GM19035 (cell line): Measurements from ENCODE around the gene WNT5A.

Source experiments
- ATAC-seq: cut with Tn5 transposase; IDR thresholded peaks from one replicate; pipeline ENCODE4 v1.9.1; 2021; ENCODE audit not compliant: unreplicated experiment

WNT5A gene

DNA sequence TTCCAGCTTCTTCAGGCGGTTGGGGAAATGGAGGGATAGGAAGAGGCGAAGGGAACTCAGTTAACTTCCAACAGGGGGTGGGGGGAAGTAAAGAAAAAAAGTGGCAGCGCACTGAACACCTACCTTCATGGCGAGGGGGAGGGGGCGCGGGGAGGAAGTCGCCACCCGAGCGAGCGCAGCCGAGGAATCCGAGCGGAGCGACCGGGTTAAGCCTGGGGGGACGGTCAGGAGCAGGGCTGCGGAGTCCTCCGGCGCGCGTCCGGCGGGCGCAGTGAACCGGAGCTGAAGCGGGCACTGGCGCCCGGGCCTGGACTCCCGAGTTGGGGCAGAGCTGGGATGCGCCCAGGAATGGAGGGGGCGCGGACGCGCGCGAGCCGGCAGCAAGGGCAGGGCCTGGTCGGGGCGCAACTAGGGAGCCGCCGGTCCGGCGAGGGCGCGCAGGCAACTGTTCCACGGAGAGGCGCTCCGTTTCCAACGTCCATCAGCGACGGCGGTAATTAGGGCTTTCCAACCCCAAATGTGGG, at the start of gene WNT5A:
TSS of gene WNT5A (minus strand) at position 450 of the 524 bp plus-strand sequence. CDS start at position 129, 321 bp downstream.
- ATAC-seq = no peak

DNA sequence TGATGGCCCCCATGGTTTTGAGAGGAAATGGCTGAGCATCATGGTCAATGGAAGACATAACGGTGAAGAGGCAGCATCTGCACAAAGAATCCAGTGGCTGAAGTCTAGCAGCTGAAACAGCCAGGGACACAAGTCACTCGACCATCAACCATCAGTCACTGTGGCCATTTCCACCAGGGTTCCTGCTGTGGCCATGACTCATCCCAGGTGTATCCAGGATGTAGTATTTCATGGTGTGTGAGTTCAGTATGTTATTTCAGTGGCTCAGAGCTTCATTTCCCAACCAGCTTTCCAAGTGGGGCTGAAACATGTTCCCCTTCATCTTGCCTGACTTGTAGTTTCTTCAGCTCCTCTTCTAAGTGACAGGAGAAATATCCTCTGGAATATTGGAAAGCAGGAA, 47.8 kb upstream of the WNT5A start:
- ATAC-seq = no peak

DNA sequence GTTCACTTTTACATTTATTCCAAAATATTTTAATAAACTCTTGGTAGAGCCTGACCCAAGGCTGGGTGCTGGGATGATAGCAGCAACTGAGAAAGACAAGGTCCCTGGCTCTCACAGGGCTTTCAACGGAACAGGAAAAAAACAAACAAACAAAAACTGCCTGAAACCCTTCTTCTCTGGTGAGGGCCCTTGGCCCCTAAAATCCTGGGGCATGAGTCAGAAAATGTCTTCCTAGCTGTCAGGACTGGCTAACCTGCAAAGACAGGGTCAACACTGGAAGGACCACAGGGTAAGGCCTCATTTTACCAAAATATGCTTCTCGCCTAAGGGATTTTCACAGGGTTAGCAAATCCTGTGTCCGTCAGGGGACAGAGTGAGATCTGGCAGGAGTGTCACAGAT, 45.7 kb upstream of the WNT5A start:
- no peak for ATAC-seq

DNA sequence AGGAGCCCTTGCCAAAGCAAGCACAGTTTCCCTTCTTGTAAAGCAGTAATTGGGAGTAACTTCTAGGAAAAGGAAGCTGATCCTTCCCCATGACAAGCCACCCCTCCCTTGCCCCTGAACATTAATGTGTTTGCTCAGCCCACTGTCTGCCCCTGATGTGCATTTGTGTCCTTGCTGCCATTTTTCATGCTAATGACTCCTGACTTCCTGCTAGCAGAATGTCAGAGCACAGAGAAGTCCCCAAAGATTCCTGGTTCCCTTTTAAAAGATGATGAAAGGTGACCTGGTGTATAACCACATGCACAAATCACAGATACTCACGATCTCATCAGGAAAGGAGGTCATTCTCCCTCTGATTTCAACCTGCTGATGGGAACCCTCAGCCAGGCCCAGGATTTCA, 44.2 kb upstream of the WNT5A start:
- no peak for ATAC-seq

DNA sequence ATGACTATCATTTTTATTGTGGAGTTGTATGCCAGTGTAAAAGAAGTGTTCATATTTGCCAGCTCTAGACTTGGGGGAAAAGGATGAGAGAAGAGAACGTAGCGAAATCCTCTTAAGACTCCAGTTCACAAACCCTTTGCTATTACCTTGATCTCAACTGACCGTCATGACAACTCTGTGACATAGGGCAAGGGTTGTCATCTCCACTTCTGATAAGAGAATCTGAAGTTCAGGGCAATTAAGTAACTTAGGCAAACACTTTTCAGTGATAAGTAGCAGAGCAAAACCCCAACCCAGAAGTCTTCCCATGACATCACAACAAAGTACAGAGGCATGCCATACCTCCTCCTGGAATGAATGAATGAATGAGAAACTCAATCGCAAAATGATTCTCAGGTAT, 40.3 kb upstream of the WNT5A start:
- no peak for ATAC-seq

DNA sequence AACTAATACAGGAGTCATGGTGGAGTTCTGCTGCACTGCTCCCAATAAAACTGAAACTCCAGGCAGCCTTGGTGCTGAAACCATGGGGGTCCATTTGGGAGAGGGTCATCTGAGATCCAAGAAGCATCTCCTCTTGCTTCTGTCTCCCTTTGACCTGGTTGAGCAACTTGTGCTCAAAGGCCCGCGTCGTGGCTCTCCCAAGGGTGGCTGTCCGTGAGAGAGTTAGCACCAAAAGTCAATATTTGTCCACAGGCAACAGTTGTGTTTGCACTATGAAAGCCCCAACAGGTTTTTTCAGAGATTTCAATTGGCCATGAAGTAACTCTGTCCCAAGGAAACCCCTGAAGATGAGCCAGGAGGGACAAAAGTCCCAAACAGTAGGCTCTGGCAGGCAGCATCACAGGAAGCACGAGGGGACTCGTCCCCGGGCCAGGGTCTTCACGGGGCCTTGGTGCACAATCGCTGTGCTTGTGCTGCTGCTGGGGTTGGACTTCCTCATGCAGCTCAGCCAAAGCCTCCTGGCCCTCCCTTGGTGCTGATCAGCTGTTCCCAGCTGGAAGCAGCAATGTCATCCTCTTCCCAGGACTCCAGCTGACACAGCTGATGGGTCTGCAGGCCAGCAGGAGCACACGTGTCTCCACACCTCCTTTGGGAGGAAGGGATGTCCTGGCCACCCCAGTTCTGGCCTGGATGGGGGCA, 39.4 kb upstream of the WNT5A start:
- ATAC-seq = no peak

DNA sequence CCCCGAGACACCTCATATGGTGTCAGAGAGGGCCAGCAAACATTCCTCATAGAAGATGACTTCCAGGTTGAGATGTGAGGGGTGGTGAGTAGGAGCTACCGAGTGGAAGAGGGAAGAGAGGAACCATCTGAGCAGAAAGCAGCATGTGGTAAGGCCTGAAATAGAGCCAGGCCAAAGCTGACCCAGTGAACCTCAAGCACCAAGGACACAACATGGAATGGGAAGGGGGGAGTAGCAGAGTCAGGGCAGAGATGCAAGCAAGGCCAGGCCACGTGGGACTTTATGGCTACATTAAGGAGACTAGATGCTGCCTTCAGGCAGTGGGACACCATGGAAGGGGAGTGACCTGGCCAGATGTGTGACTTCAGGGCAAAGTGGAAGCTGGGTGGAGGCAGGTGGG, 38.3 kb upstream of the WNT5A start:
- no peak for ATAC-seq

DNA sequence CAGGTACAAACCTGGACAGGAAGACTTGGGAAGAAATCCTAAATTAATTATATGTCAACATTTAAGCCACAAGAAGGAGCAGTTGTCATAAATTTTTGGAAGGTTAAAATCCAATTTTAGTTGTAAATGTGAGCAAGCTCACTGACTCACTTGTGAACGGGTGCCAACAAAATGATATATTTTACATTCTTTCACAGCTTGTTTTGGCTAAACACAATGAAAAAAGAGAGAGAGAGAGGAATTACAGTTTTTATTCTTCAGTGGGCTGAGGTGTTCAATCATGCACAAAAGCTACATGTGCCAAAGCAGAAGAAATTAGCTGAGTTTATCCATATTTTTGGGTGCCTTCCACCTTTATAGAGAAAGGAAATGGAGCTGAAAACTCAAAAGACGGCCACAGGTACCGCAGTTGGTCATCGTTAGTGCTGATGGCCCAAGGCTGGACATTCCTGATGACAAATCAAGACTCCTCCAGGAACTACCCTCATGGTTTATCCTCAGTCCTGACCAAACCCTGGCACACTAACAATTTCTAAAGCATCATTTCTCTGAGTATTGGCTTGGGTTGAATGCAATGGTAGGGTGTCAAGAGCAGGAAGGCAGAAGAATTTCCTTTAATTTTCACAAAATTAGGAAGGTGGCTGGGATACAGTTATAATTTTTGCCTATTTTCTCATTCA, 37.6 kb upstream of the WNT5A start:
- ATAC-seq = no peak

DNA sequence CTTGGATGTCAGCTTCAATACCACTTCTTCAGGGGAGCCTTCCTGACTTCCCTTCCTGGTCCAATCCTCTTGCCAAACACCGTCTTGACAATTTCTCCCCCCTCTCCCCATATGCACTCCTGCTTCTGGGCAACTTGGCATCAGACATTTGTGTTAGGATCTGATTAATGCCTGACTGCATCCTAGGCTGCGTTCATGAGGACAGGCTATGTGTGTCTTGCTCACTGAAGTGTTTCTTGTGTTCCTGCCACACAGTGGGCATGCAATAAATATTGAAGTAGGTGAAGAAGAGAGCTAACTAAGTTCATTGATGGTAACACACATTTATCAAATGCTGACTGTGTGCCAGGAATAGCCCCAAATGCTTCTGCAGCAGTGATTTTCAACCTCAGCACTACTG, 36.4 kb upstream of the WNT5A start:
- no peak for ATAC-seq

DNA sequence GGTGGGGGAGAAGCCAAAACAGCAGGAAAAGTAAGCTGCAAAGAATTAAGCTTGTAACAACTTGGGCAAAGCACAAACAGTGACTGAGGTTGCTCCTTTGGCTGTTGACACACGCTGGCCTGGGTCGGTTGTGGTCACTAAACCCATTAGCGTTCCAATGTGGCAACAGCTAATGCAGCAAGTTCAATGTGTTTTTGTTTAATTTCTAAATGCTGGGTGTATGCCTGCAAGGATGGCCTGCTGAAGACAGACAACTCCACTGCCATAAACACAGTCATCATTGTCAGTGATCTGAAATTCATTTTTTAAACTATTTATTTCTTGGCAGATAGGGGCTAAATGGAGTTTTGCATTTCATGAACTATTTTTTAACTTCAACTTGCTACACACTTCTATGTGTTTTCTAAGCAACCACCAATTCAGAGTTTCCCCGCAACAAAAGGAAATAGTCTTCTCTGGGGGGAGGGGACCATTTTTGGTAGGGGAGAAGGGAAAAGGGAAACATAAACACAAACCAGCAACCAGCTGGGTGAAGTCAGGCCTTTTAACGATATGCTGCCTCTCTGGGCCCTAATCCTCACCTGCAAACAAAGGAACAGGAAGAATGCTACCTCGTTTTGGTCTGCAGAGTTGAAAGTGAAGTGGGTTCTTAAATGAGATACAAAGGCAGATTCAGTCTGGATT, 34.8 kb upstream of the WNT5A start:
- no peak for ATAC-seq

DNA sequence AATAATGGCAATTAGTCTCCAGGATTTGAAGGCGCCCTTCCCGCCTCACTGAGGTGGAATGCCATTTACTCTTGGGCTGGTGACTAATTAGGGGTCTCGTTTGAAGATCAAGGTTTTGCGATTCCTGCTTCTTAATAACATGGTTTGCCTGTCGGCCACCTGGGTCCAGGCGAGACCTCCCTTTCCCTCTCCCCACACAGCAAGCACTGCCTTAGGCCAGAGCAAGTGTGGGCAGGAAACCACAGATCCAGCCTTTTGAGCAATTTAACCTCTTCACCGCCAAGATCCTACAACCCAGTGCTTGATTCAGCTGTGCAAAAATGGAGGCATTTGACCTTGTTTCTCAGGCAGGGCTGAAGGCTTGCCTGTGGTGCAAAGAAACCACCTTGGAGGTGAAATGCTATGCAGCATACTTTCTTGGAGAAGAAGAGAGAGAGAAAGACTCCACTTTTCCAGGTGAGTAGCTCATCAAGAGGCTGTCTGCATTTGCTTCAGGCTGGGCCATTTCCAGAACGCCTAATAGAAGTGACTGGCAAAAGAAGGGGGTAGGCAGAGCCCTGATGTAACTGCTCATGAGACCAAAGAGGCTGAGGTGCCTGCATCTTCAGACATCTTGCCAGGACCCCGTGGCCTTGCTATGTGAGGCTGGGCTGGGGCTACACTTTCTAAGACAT, 34.1 kb upstream of the WNT5A start:
- no peak for ATAC-seq

DNA sequence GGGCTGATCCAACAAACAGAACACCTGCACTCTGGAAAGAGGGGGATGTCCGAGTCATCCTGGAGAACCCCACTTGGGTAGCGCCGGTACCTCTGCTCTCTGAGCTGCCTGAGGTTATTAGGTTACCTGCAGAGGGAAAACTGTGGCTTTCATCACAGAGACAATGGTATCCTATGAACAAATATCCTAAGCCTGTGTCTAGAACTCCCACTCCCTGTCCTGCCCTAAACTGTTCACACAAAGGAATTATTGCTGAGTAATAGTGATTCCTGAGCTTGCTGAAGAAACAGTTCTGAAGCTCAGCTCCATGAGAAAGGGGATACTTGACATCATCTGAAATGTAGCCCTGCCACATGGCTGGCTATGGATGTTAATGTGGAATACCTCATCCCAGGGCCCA, 31.9 kb upstream of the WNT5A start:
- no peak for ATAC-seq

DNA sequence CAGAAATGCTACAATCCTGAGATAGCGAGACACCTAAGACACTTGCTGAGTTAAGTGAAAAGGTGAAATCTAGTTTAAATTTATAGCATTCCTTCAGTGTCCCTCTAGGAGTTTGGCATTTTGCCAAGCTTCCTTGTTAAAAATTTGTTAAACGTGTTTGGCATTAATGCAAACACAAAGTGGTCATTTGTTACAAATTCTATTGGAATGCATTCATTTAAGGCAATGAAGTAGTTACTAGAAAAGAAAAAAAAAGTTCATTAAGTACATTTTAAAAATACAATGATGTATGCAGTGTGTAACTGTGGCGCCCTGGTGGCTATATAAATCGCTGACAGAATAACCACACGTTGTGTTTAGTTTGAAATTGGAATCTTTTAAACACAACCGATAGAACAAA, 31.3 kb upstream of the WNT5A start:
- no peak for ATAC-seq

DNA sequence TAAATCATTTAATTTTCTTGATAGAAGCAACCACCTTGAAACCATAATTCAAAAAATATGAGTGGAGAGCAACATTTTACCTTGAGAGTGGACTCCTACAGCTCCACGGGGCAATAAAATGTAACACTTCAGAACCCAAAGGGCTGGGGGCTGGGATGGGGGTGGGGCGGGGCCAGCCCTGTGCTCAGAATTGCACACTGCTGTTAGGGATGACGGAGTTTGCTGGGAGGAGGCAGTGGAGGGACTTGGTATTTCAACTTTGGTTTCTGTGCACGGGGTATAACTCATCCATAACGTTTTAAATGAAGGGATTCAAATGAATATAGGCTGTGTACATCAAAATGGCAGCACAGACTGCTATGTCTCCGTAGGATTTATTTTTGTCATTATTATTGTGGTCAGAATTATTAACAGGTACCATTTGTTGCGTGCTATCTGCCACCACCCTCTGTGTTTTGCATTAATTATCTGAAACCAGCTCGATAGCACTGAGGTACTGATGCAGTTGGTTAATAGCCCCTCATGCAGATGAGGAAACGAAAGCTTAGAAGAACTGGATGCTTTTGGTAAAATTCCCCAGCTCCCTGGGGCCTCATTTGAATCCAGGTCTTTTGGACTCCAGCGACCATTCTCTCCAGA, 29.4 kb upstream of the WNT5A start:
- ATAC-seq = no peak

DNA sequence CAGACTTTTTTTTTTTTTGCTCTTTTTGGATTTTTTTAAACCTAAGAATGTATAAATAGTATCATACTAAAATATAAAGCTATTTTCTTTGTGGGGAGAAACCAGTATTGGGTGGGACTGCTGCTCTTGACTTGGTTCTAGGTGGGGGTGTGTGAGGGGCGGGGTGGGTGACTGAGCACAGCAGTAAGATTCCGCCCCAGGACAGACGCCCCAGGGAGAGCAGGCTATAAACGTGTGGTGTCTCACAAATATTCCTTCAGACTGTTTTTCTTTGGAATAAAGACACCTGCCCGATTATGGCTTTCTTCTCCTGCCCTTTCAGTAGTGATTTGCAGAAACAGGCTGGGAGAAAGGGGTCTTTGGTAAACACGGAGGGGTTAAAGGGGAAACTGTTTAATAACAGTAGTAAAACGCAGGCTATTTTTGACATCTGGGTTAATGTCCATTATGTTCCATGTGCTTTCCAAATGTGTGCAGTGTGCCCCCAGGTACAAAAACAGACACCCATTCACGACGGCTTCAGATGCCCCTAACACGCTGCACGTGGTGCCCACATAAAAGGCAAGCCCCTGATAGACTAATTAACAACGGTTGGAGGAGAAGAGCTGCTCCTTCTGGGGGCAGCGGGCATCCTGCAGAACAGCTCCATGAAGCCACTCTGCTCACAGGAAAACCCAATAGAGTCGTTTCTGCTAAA, 28.6 kb upstream of the WNT5A start:
- ATAC-seq = no peak

DNA sequence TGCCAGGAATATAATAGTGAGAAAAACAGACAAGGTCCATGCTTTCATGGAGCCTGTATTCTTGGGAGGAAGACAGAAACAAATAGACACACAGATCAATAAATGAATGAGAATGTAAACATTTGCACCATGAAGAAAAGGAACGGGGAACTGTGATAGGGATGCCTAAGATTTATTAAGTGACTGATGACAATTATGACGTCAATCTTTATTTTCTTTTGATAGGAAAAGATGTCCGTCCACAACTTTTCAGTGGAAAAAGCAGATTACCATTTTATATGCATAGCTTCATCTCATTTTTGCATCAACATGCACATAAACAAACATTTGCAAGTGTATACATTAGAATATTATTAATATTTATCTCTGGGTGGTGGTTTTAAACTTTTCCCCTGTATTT, 27.9 kb upstream of the WNT5A start:
- ATAC-seq = no peak

DNA sequence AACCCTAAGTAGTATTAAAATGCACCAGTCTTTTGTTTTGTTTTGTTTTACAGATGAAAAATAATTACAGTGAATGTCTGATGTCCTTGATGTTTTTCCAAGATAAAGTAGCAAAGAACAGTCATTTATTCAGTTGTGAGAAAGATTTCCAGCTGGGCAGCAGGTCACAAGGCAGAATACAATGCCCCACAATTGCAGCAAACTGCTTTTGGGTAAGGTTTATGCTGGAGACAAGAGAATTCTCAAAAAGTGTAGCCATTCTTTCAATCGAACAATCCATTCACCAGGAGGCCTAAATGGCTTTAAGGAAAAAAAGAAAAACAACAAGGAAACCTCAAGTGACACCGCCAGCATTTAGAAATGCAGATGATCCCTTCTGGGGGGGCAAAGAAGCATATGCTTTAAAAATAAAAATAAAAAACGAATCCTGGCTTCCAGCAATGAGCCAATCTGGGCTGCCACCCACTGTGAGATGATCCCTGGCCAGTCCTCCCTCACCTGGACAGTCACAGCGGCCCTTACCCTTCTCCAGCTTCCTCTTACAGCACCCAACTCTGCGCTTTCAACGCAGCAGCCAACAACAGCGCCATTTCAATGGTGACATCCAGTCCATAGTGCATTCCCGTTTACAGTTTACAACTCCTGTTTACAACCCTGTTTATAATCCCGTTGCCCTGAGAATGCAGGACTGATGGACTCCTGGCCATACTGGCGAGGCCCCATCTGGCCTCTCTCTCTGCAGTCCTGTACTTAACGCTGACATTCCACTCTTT, 25.7 kb upstream of the WNT5A start:
- no peak for ATAC-seq

DNA sequence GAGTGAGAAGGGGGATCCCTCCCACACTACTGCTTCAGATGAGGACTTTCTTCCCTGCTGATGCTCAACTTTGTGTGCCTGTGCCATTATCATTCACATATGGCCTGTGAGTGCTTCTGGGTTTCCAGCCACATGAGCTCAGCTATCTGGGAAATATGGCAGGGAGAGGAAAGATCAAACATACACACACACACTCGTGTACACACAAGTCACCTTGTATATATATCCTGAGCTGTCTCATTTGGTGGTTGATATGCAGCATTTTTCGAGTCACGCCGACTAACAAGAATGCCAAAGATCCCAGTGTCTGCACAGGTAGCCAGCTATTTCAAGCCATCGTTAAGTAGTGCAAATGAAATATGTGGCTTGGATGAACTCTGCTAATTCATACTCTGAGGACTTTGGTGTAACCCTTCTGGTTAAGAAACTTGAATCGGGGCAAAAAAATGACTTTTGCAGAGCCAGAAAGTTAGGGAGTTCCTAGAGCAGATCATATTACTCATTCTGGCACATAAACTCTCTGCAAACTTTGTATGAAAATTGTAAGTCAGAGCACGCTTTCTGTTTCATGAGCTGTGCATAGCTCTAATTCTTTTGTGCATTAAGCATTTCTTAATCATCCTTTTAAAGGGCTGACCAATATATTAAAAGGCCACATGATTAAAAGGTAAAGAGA, 24.9 kb upstream of the WNT5A start:
- ATAC-seq = no peak

DNA sequence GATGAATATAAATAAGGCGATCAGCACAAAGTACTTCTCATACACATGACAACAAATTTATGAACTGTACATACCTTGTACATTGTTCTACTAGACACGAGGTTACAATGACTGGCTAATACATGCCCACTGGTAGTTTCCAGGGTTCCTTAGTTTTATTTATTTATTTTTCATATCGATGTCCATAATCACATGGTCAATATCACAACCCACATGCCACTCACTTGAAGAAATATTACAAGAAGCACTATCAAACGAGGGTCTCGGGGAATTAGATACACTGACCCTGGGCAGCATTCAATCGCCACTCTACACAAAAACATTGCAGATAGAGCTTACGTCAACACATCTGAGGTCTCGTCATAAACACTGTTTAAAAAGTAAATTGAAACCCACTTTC, 21.2 kb upstream of the WNT5A start:
- ATAC-seq = no peak
